Stimulated activated CD4-positive, alpha-beta T cell treated with anti-CD3 and anti-CD28 coated beads, Interleukin-4, amount 100 ng/mL, for 48 hours (primary cell): ENCODE results near the gene EDAR.

Source experiments
- DNase-seq, 2 donors: peaks; one replicate each; pipeline ENCODE4 v3.0.0-alpha.2; 2020; ENCODE audit warnings: low read depth in 2 of 2

EDAR gene

DNA sequence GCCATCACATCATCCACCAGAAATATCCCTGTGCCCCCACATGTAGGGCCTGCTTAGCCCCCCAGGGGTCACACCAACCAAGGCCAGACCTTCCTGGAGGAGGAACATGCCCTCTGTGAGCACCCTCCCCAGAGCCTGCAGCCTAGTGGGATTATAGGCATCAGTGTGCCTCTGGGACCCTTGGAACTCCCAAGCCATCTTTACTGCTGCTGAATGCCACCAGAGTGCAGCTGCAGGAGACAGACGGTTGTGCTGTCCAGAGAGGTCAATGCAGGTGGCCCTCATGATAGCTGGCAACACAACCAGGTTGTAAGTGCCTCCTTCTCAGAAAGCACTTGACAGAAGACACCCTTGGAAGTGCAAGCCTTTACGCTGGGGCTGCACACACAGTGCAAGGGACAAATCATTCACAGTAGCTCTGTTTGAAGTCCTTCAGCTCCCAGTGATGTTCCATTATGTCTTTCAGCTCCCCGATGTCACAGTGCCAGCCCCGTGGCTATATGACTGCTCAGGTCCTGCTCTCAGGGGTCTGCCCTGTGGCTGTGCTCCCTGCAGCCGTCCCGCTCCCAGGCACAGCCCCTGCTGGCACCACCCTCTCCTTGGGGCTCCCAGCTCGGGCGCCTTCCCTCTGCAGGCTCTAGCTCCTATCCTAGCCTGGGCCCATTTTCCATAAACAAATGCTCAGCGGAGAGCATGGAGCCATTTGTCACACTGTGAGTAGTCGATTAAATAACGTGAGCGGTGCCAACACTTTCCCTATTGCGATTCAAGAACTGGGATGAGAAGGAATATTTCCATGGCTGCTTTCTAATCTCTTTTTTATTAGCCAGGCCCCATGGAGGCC, 65.1 kb downstream of the EDAR start:
- DNase-seq, result no peak

DNA sequence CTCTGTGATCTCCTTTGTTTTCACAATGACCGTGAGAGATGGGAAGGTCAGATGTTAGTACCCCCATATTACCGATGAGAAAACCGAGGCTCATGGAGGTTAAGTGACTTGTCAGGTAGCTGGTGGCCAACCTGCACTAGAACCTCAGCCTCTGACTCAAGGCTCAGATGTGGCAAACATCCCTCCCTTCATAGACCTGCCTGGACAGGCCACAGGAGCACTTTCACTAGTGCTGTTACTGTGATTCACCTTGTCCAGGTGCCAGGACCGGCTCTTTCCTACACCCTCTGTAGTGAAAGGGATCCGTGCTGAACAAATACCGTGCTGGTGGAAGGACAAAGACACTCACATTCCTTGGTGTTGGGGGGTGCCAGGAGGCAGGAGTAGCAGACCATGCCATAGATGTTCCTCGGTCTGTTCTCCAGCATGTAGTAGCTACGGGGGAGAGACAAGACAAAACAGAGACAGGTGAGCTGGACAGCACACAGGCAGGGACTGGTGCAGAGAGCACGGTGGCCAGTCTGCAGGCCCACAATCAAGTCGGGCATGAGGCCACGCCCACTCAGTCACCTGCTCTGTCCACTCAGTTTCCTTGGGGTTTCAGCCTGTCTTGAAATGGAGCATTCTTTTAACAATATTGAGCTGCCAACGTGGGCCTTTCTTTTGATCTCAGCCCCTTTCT, 65.9 kb downstream of the EDAR start:
- DNase-seq, result no peak

DNA sequence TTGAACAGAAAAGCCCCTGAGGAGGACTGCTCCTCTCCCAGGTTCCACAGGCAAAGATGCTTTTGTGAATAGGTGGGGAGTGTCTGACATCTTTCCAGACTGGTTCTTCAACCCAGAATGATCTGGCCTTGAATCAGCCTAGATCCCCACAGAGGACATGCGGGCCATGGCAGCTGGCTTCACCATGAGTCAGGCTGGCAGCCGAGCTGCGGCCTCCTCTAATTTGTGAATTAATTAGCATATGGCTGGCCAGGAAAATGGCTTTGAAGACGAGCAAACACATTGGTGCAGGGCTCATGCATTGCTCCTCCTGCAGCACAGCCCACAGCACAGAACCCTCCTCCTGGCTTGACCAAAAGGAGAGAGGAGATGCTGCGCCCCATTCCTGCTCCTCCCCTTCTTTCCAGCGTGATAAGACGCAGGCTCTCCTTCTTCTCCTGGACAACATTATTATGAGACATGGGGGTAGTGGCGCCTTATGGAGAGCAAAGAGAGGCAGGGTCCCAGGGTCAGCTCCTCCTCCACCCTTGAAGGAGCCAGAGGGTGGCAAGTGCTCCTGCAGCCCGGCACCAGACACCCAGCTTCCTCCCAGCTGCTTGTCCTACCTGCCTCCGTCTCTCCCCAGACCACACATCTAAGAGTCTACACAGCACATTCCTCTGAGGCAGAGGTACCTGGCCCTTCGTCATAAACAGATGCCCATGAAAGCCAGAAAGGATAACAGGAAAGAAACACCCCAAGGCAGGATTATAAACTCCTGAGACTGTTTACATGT, 66.7 kb downstream of the EDAR start:
- no peak for DNase-seq

DNA sequence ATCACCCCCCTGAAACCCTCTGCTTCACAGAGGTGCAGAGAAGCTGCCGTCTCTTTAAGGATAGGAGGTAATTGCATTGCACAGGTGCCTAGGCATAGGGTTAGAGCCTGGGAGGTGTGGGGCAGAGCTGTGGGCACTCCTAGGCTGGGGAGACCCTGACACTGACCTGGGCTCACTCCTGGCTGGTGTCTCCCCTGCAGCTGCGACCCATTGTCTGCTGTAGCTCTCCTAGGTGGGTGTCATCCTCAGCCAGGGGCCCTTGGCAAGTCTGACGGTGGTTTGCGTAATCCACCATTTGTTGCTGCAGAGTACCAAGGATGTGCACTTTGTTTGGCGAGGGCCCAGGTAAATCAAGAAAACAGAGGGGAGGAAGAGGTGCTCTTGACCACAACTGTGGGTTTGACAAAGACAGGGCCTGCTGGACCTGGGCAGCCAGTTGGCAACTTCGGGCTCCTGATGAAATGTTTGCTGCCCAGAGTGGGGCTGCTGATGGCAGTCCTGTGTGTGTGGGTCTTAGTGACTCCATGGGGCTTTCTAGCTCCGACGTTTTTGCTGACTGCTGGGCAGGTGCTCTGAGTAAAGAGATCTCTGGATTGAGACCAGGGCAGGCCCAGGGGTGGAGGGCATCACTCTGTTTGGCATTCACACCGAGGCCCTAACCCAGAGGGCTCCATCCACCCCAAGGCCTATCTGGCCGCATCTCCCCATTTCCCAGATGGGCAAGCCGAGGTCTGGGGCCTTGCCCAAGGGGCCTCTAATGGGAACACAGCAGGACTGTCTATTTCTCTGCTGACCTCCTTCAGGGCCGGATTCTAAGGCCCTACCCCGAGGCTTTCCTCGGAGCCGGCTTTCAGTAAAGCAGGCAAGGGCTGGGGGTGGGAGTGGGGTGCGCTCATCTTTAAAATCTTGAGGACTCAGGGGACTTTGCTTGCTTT, 67.7 kb downstream of the EDAR start:
- no peak for DNase-seq

DNA sequence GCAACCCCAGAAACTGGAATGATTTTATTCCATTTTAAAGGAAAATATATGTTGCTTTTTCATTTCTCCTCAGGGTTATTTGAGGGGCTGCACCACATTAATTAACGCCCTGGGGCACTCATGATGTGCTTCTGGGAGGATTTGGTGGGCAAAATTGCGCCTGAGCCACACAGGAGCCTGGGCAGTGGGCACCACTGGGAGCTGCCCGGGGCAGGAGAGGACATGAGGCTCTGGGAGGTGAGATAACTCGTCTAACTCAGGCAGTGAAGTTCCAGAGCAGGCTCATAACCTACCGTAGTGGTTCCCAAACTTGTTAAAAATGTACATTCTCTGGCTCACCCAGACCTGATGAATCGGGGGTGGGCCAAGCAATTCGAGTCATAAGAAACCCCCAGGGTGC, 68.3 kb downstream of the EDAR start:
- DNase-seq, result no peak

DNA sequence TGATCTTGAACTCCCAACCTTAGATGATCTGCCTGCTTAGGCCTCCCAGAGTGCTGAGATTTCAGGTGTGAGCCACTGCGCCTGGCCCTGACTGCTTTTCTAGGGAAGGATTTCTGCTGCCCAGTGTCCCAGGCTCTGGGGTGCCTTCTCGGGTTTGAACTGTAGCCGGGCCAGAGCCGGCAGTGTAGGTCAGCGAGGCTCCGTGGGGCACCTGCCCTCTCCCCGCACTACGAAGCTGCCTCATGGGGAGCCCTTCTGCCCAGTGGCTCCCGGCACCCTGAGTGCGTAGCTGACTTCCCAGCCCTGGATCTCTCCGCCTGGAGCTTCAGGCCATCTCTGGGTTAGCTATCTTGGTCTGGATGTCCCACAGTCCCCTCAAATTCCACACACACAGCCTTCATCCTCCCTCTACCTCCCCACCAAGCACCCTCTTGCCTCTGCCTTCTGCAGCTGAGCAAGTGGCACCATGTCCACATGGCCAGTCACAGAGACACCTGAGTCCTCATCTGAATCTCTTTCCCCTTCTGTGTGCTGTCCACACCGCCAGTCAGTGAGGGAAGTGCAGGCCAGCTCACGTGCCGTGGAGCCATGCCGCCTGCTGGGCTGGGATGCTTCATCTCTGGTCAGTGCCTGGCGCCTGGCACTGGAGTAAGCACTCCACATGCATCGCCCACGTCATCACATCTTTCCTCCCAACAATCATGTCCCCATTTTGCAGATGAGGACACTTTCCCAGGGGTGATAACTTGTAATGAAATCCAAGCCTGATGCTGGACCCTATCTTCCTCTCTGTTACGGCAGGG, 69.2 kb downstream of the EDAR start:
- DNase-seq, result no peak

DNA sequence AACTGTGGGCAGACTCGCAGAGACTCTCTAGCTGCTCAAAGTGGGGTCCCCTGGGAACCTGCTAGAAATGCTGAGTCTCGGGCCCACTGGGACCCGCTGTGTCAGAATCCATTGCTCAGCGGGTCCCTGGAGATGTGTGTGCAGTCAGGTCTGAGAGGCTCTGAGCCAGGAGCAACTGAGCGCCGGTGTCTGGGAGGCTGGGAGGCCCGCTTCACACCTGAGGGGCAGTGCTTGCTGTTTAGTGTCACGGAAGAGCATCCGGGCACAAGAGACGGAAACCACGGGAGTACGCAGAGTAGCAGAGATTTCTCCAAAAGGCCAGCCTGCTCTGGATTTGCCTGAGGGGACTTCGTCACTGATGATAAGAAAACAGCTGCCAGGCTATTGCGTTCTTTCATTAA, 70.1 kb downstream of the EDAR start:
- no peak for DNase-seq

DNA sequence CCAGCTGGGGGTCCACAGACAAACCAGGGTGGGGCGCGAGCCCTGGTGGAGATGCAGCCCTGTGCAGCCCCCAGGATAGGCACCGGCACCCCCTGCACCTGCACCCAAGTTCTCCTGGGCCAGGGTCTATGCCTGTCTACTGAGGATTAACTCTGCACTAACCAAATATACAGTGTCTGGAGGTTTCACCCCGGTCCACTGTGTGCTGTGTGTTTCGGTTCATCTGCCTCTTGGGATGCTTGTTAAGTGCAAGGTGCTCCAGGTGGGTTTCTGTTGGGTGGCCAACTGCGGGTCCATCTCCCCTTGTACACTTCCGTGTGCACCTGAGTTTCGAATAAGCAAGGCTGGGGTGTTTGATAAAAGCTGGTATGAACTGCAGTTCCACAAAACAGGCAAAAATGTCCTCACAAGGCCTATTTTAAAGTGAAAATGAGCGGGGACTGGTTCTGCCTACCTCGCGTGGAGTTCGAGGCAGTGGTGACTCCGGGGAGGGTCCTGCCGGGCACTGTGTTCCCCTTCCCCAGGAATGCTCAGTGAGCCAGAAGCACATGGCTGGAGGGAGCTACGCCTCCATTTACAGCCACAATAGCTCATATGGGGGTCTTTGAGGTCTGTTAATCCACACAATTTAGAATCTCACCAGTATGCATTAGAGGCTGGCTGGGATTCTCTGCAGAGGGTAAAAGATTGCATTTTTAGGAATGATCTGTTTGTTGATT, 70.7 kb downstream of the EDAR start:
- no peak for DNase-seq

DNA sequence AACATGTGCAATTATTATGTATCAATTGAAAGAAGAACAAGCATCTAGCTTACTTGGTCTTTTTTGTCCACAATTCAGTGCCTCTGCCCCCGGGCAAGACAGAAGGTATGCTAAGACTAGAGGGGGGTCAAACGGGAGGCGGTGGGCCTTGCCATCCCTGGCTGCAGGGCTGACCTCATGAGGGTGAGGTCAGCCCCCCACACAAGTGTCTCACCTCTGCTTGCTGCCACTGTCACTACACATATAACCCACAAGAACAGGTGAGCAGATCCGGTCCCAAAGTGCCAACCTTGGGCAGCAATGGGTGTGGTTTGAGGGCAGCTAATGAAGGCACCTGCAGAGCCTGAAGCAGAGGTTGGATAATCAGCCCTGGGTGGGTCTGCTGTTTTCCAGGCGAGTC, 71.5 kb downstream of the EDAR start:
- no peak for DNase-seq

DNA sequence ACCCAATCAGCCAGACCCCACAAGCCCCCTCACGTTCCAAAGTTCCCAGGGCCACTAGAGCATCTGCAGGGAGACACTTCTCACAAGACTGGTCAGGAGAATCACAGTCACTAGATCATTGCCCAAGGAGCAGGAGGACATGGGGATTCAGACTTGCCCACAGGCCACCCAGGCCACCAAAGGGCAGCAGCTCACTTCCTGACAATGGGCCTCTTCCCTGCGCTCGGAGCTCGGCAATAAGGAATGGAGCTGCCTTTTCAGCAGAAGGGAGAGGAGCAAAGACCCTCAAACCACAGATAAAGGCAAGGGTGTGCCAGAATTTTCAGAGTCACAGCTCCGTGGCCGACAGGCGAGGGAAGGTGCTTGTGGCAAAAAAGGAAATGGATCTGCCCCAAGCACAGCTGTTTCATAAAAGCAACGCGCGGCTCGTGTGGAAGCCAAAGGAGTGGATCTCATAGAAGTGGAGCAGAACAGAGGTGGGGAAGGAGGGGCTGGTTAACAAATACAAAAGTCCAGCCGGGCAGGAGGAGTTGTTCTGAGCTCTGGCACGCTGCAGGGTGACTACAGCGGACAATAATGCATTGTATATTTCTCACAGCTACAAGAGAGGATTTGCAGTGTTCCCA, 72.1 kb downstream of the EDAR start:
- DNase-seq, result no peak

DNA sequence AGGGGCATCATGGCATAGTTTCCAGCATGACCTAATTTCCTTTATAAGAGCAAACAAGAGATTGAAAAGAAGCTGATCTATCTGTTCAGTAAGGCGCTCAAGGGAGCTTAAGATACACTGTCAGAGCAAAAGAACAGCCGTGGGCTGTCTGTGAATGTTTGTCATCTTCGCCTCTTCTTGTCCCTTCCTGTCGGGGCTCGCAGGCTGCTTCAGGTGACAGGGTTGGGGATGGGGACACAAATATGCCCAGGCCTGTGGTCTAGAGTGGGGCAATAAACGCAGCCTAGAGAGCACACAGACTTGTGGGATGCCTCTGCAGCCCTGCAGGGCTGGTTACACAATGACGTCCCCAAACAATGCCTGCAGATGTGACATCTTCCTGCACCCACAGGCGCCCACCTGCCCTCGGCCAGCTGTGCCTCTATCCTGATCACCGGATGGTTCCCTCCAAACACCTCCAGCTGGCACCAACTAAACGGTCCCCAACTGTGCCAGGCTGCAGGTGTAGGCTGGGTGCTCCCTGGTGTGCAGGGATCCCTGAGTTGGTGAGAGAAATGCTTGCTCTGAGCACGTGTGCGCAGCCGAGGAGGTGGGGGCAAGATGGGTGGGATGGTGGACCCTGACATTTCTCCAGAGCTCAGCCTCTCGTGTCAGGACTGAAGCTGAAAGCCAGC, 72.8 kb downstream of the EDAR start:
- no peak for DNase-seq

DNA sequence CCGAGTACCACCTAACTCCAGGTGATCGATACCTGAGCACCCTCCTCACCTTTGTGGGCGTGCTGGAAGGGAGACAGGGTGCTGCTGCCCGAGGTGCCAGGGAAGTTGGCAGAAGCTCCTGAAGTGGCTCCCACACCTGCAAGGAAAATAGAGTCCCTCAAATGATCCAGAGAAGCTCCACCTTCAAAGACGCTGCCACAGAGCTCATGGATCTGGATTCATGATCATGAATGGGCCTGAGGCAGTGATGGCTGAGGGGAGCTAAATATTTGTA, 76.5 kb downstream of the EDAR start:
- DNase-seq, result no peak

DNA sequence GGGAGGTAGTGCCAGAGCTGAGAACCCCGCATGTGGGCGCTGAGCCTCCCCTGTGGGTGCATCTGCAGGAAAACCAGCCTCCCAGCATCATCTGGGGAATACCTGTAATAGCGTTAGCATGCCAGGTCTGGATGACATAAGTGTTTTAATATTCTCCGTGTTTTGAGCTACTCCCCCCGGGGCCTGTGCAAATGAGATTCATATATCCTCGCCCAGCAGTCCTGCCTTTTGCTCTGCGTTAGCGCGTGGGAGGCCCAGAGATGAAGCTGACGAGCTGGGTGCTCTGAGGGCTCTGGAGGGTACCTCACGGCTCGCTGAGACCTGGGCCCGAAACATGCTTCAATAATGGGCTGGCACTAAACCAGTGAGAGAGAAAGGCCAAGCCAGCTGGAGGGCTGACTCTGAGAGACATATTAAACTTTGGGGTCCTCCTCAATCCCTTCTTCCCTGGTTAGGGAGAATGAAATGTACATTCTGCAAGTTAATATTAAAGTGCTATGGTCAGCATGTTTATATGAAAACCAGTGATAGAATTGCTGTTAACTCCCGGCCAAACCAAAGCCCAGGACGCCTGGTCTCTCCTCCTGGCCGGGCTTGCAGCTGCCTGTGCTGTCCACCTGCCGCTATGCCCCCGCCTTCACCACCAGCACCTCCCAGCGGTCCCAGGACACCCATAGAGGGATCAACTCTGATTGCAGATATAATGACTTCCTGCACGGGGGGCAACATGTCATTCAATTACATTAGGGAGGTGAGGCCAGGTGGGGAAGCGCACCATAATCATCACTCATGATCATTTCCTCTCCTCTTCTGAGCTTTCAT, 77.0 kb downstream of the EDAR start:
- no peak for DNase-seq

DNA sequence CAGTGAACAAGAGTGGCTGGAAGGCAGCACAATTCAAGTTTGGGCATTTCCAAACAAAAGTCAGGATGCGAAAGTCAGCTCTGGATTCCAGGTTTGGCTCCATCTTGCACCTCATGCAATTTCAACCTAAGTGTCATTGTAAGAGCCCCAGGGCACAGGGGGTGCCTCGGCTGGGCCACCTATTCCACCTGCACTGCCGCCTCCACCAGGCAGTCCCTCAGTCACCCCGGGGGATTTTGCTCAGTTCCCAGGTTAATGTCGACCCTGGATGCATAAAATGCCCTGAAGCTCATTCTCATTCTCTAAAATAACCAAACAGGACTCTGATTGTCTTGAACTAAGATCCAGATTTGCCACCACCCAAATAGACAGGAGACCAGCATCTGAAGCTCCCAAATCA, 77.6 kb downstream of the EDAR start:
- DNase-seq, result no peak

DNA sequence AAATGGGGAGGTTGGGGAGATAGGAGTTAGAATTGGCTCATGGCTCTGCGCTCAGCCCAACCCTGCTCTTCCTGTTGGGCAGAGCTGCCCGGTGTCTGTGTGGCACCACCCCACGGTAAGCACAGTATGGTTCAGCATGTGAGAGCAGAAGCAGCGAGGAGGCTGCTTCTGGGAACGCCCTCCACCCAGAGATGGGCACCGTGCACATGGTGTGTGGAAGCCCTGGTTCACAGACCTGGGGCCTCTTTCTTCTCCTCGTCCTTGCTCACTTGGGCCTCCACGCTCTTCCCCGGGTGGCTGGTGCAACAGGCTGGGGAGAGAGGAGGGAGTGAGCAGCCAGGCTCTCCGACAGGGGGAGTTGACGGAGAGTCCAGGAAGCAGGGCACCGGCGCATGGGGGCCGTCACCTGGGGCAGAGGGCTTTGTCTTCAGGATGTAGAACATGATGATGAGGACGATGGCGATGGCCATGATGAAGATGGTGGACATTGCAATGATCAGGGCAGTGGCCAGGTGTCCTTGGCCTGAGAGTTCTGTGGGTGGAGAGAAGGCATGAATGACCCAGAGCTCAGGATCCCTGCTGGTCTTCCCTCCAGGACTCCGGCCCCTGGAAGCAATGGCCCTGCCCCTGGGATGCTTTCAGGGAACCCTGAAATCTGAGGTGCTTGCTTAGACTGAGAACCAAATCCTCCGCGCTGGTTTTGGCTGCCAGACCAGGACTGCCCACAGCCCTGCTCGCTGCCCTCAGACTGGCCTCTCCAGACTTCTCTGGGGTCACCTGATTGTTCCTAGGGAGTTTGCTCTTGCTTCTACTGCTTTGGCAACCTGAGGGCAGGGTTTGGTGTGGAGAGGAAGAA, 78.3 kb downstream of the EDAR start:
- DNase-seq, result no peak

DNA sequence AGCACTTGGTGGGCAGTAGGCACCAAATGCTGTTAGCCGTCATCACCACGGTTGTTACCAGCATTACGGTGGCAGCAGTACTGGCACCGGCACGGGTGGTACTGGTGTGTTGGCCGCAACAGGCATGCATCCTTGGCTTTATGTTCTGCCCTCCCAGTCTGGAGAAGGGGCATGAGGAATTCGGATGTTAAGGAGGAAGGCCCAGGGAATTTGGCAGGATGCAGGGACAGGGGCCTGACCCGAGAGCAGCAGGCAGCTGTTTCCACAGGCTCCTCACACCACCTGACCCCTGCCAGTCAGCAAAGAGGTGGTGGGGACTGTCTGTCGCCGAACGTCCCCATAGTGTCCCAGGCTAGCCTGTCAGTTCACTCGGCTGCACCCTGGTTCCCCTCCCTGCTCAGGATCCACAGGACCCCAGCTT, 79.0 kb downstream of the EDAR start:
- DNase-seq, result no peak

DNA sequence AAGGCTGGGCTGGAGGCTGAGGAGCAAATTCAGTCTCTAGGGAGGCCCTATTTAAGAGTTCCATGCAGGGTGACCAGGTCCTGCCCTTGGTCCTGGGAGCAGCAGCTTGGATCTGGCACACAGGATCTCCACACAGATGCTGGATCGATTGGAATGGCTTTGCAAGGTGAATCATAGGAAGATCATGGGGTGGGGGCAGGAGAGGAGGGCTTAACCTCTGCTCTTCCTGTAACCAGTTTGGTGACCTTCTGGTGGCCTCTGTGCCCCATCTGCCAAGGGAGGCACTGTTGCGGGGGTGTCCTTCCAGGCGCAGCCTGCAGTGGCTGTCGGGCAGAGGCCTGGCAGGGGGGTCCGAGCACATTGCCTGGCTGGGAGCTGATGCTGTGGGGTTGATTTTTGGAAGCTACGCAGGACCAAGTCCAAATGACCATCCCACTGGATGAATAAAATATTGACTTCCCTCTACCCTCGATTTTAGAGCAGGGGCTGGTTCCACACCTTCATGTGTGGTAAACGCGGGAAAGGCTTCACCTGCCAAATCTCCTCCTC, 79.7 kb downstream of the EDAR start:
- DNase-seq, result no peak
